Measurements from ENCODE around the gene GCFC2.

The GCFC2 gene

GRCh38 chr2:75632813-75633212 is 77.9 kb downstream of the GCFC2 start:
- no peak overlapping the region for H3K4me3 ChIP-seq (ENCODE audit: low read length)
- peaks cover 10% of the 10 kb centered on the region for H3K27me3 ChIP-seq (ENCODE audit: low read depth, low read length)
- H3K27ac ChIP-seq (ENCODE audit: low read length): no peak overlapping the region
- no peak overlapping the region for H2AFZ ChIP-seq (ENCODE audit: low read depth, low read length)
- no peak overlapping the region for H3K9ac ChIP-seq (ENCODE audit: low read length)
- no peaks in the 10 kb centered on the region for H3K9me3 ChIP-seq (ENCODE audit: insufficient read depth, low read length)
- H3K36me3 ChIP-seq (replicated peaks; ENCODE audit: low read depth, low read length): no peaks in the 10 kb centered on the region
- no peaks in the 10 kb centered on the region for H4K20me1 ChIP-seq (ENCODE audit: insufficient read depth, low read length)
- no peak overlapping the region for H3K4me2 ChIP-seq (ENCODE audit: low read length)
- H3K79me2 ChIP-seq (ENCODE audit: low read length): no peaks in the 10 kb centered on the region
- TF ChIP-seq EZH2phosphoT487 (IDR thresholded peaks at IDR 0.05; ENCODE audit: low read depth) (no peak), CTCF (IDR thresholded peaks at IDR 0.05; ENCODE audit: low read depth, low read length) (no peak)
- no peaks in the 10 kb centered on the region for H3K4me1 ChIP-seq (ENCODE audit: low read length)

GRCh38 chr2:75632091-75632701 is 78.5 kb downstream of the GCFC2 start:
- Histone ChIP-seq H3K9me3 (ENCODE audit: insufficient read depth, low read length) (no peaks in the 10 kb centered on the region), H3K36me3 (replicated peaks; ENCODE audit: low read depth, low read length) (no peaks in the 10 kb centered on the region), H3K4me1 (ENCODE audit: low read length) (no peaks in the 10 kb centered on the region), H3K9ac (ENCODE audit: low read length) (no peak overlapping the region), H3K4me3 (ENCODE audit: low read length) (no peak overlapping the region), H4K20me1 (ENCODE audit: insufficient read depth, low read length) (no peaks in the 10 kb centered on the region), H3K79me2 (ENCODE audit: low read length) (no peaks in the 10 kb centered on the region), H2AFZ (ENCODE audit: low read depth, low read length) (no peak overlapping the region), H3K27ac (ENCODE audit: low read length) (no peak overlapping the region), H3K4me2 (ENCODE audit: low read length) (no peak overlapping the region), H3K27me3 (ENCODE audit: low read depth, low read length) (0 out of 2 replicates have a peak, but pooled peaks cover 8% of the 10 kb centered on the region)
- TF ChIP-seq EZH2phosphoT487 (IDR thresholded peaks at IDR 0.05; ENCODE audit: low read depth): no peak
- TF ChIP-seq CTCF (IDR thresholded peaks at IDR 0.05; ENCODE audit: low read depth, low read length): no peak

GRCh38 chr2:75627902-75628504 is 82.7 kb downstream of the GCFC2 start:
- no peak for TF ChIP-seq EZH2phosphoT487 (IDR thresholded peaks at IDR 0.05; ENCODE audit: low read depth)
- peak; percentile 89 for TF ChIP-seq CTCF (IDR thresholded peaks at IDR 0.05; ENCODE audit: low read depth, low read length)
- H3K9me3 ChIP-seq (ENCODE audit: insufficient read depth, low read length): no peaks in the 10 kb centered on the region
- no peak overlapping the region for H2AFZ ChIP-seq (ENCODE audit: low read depth, low read length)
- no peak overlapping the region for H3K27ac ChIP-seq (ENCODE audit: low read length)
- H3K4me3 ChIP-seq (ENCODE audit: low read length): no peak overlapping the region
- no peaks in the 10 kb centered on the region for H4K20me1 ChIP-seq (ENCODE audit: insufficient read depth, low read length)
- H3K9ac ChIP-seq (ENCODE audit: low read length): no peak overlapping the region
- H3K27me3 ChIP-seq (ENCODE audit: low read depth, low read length): 0 out of 2 replicates have a peak, but pooled peaks cover 8% of the 10 kb centered on the region
- H3K4me2 ChIP-seq (ENCODE audit: low read length): no peak overlapping the region
- no peaks in the 10 kb centered on the region for H3K79me2 ChIP-seq (ENCODE audit: low read length)
- H3K36me3 ChIP-seq (replicated peaks; ENCODE audit: low read depth, low read length): no peaks in the 10 kb centered on the region
- H3K4me1 ChIP-seq (ENCODE audit: low read length): no peaks in the 10 kb centered on the region

- H3K36me3 ChIP-seq (replicated peaks; ENCODE audit: low read depth, low read length): no peaks in the 10 kb centered on the region
- H3K4me2 ChIP-seq (ENCODE audit: low read length): no peak overlapping the region
- H3K4me3 ChIP-seq (ENCODE audit: low read length): no peak overlapping the region
- no peak overlapping the region for H3K27ac ChIP-seq (ENCODE audit: low read length)
- H3K4me1 ChIP-seq (ENCODE audit: low read length): no peaks in the 10 kb centered on the region
- no peak overlapping the region for H3K9ac ChIP-seq (ENCODE audit: low read length)
- H3K27me3 ChIP-seq (ENCODE audit: low read depth, low read length): 0 out of 2 replicates have a peak, but pooled peaks cover 3% of the 10 kb centered on the region
- H3K79me2 ChIP-seq (ENCODE audit: low read length): no peaks in the 10 kb centered on the region
- H4K20me1 ChIP-seq (ENCODE audit: insufficient read depth, low read length): no peaks in the 10 kb centered on the region
- H3K9me3 ChIP-seq (ENCODE audit: insufficient read depth, low read length): no peaks in the 10 kb centered on the region
- no peak overlapping the region for H2AFZ ChIP-seq (ENCODE audit: low read depth, low read length)
- TF ChIP-seq CTCF (IDR thresholded peaks at IDR 0.05; ENCODE audit: low read depth, low read length): no peak
These were observed 87.8 kb downstream of the GCFC2 start for GRCh38 chr2:75622929-75623328.

Data from OCI-LY3 (cell line).